Activated CD8-positive, alpha-beta memory T cell treated with anti-CD3 and anti-CD28 coated beads for 24 hours (primary cell): ENCODE measurements around the gene SLC41A3.
"Not testable (repeated sequence)": the region's sequence is repeated elsewhere in the genome, so short reads cannot be mapped to it uniquely, and the experiment has no call there.

ENCODE experiments used
- DNase-seq: peaks from one replicate; pipeline ENCODE4 v3.0.0-alpha.2; 2020

SLC41A3 gene

GRCh38 chr3:126081618-126082361, 2.1 kb downstream of the SLC41A3 start:
- no peak for DNase-seq

DNA sequence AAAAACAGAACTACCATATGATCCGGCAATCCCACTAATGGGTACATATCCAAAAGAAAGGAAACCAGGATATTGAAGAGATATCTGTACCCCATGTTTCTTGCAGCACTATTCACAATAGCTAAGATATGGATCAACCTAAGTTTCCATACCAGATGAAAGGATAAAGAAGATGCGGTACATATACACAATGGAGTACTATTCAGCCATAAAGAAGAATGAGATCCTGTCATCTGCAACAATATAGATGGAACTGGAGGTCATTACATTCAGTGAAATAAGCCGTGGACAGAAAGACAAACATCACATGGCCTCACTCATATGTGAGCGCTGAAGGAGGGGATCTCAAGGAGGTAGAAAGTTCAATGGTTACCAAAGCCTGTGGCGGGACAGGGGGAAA, 3.0 kb downstream of the SLC41A3 start:
- no peak for DNase-seq

GRCh38 chr3:126078866-126079265, 5.1 kb downstream of the SLC41A3 start:
- DNase-seq, result no peak

- no peak for DNase-seq
Observed at GRCh38 chr3:126077754-126078153, 6.2 kb downstream of the SLC41A3 start.

- no peak for DNase-seq
Observed at GRCh38 chr3:126076140-126076539, 7.8 kb downstream of the SLC41A3 start.

DNA sequence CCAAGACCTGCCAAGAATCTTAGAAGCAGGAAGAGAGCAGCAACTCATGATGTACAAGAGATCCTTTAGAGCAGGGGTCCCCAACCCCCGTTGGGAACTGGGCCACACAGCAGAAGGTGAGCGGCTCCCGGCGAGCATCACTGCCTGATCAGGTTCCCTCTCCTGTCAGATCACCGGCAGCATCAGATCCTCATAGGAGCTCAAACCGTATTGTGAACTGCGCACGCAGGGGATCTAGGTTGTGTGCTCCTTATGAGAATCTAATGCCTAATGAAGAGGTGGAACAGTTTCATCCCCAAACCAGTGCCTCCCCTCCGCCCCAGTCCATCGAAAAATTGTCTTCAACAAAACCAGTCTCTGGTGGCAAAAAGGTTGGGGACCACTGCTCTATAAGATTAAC, 13.8 kb downstream of the SLC41A3 start:
- no peak for DNase-seq

DNA sequence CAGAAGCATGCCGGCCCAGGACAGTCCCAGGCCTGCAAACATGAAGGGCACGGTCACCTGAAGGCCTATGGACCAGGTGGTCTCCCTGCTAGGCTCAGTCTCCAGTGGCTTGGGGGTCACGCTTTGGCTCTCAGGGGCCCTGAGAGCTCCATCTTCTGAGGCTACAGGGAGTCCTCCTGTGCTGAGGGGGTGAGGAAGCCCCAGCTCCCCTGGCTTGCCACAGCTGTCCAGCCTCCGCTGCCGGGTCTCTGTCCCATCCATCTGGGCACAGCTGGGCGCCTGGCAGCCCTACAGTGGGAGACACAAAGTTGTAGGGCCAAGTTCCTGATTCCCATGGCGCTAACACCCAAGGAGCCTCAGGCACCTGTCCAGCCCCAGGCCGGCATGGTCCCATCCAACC, 16.0 kb downstream of the SLC41A3 start:
- DNase-seq, result no peak

GRCh38 chr3:126066676-126067075, 17.2 kb downstream of the SLC41A3 start:
- DNase-seq, result not testable (repeated sequence)

GRCh38 chr3:126065876-126066275, 18.0 kb downstream of the SLC41A3 start:
- DNase-seq, result no peak

- no peak for DNase-seq
Observed at GRCh38 chr3:126064627-126065258, 19.2 kb downstream of the SLC41A3 start.

DNA sequence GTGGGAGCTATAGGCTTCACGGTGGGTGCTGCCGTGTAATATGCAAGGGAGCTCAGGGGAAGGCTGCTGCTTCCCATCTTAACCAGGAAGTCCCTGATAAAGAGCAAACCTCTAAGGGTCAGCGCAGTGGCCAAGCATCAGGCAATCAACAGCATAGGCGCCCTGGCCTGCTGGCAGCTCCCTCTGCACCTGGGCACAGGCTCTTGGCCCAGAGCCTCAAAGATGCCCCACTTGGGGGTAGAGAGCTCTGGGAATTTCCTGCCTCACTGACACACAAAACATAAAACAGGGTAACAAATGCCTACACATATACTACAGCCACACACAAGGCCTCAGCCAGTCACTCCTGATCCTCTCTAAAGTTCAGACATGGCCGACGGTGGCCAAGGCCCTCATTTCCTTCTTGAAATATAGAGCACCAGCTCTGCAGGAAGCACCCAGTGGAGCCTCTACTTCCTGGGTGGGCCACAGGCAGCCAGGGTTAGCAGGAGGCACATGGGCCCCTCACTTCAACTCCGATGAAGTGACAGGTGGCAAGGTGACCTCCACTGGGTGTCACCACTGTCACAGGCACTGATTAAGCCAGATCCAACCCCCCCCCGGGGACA, 20.5 kb downstream of the SLC41A3 start:
- DNase-seq, result no peak

GRCh38 chr3:126061301-126062032, 22.5 kb downstream of the SLC41A3 start:
- no peak for DNase-seq

- no peak for DNase-seq
Observed at GRCh38 chr3:126060613-126061145, 23.2 kb downstream of the SLC41A3 start.

GRCh38 chr3:126058666-126059065, 25.3 kb downstream of the SLC41A3 start:
- DNase-seq, result no peak

GRCh38 chr3:126057936-126058335, 26.0 kb downstream of the SLC41A3 start:
- no peak for DNase-seq

GRCh38 chr3:126057501-126057819, 26.5 kb downstream of the SLC41A3 start:
- DNase-seq, result no peak

- no peak for DNase-seq
Observed at GRCh38 chr3:126056681-126057500, 27.0 kb downstream of the SLC41A3 start.

GRCh38 chr3:126056088-126056487, 27.8 kb downstream of the SLC41A3 start:
- peak; percentile 33 for DNase-seq

GRCh38 chr3:126054870-126055269, 29.1 kb downstream of the SLC41A3 start:
- no peak for DNase-seq

- DNase-seq, result peak; percentile 38
Observed at GRCh38 chr3:126053949-126054569, 29.9 kb downstream of the SLC41A3 start.

GRCh38 chr3:126053513-126053912, 30.4 kb downstream of the SLC41A3 start:
- DNase-seq, result no peak
